Gastroesophageal sphincter (tissue), 3 donors: Measurements from ENCODE around the gene SPSB4.

Source experiments
- EP300 ChIP-seq: sonication (generic); formaldehyde crosslinking; IDR thresholded peaks from one replicate; pipeline ENCODE4 v1.6.1; 2017; ENCODE audit warnings: antibody characterized with exemption, mild to moderate bottlenecking
- POLR2AphosphoS5 ChIP-seq: sonication (generic); formaldehyde crosslinking; IDR thresholded peaks from one replicate; pipeline ENCODE4 v1.6.1; 2017; ENCODE audit warnings: antibody characterized with exemption
- TF ChIP-seq, protein P1 (sequence below), 4 experiments: fragments of 200-600 bp in 2 of 4; fragments of 450-650 bp in 2 of 4; sonication (generic) in 1 of 4; IDR thresholded peaks; one replicate each; pipeline ENCODE4 v1.5.1; 2017 to 2019; ENCODE audit warnings: antibody characterized with exemption in 4 of 4, mild to moderate bottlenecking in 2 of 4, moderate library complexity in 2 of 4

DNA sequence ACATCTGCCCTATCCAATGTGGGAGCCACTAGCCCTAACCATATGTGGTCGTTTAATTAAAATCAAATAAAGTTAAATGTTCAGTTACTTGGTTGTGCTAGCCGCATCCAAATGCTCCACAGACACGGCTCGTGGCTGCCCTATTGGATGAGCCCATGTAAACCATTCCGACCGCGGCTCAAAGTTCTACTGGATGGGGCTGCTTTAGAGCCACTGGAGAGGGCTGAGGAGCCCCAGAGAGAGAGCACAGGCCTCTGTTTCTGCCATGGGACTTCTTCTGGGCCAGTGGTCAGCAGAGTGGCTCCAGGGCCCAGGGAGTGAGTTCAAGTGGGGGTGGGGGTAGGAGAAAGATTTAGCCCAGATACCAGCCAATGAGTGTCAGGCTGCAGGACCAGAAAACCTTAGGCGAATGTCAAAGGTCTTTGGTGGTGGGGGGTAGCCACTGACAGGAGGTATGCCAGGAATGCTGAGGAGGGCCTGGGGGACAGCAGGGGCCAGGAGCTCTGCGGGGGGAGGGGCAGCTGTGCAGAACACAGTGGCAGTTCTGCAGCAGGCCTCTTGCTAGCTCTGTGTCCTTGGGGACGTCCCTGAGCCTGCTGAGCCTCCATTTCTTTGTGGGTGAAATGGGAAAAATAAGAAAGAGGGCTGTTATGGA, 30.1 kb downstream of the SPSB4 start:
- TF ChIP-seq, protein P1, sequence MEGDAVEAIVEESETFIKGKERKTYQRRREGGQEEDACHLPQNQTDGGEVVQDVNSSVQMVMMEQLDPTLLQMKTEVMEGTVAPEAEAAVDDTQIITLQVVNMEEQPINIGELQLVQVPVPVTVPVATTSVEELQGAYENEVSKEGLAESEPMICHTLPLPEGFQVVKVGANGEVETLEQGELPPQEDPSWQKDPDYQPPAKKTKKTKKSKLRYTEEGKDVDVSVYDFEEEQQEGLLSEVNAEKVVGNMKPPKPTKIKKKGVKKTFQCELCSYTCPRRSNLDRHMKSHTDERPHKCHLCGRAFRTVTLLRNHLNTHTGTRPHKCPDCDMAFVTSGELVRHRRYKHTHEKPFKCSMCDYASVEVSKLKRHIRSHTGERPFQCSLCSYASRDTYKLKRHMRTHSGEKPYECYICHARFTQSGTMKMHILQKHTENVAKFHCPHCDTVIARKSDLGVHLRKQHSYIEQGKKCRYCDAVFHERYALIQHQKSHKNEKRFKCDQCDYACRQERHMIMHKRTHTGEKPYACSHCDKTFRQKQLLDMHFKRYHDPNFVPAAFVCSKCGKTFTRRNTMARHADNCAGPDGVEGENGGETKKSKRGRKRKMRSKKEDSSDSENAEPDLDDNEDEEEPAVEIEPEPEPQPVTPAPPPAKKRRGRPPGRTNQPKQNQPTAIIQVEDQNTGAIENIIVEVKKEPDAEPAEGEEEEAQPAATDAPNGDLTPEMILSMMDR (IDR thresholded peaks at IDR 0.05): no peak
- no peak for TF ChIP-seq EP300
- TF ChIP-seq POLR2AphosphoS5: no peak
